CD4-positive, alpha-beta T cell treated with Interleukin-2 at 100 ng/mL for 4 hours (primary cell): ENCODE results near the gene P2RX7.
A peak's percentile ranks its signal among the peaks of the same experiment; 100 is the strongest.

Experiments
- DNase-seq: peaks from one replicate; pipeline ENCODE4 v3.0.0-alpha.2; 2020; ENCODE audit warnings: low spot score

Gene P2RX7

DNA sequence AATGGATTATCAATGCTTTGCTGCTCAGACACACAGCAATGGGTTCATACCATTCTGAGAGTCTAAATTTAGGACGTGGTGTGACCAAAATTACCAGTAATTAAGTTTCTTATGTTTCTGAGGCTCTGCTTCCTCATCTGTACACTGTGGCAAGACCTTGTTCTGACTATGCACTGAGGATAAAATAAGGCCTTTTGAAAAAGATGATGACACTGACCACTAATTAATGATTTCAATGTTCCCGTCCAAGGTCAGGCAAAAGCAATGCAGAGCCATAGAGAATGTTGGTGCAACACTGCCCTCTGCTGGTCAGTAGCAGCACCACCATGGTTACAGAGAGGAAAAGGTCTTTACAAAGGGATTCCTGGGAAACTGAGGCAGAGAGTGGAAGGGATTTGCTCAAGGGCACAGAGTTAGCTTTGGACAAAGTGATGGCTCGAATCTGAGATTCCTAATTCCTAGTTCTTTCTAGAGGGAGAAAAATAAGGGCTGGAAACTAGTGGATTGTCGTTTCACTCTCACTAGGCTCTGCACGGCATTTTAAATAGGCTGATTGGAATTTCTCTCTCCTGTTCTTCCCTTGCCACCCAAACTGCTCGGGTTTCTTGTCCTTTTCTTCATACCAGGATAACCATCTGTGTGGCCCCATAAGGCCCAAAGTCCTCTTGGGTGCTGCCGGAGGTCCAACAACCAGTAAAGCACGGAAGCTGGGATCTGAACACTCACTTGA lies 22.3 kb upstream of the P2RX7 start:
- DNase-seq: peak; percentile 73

DNA sequence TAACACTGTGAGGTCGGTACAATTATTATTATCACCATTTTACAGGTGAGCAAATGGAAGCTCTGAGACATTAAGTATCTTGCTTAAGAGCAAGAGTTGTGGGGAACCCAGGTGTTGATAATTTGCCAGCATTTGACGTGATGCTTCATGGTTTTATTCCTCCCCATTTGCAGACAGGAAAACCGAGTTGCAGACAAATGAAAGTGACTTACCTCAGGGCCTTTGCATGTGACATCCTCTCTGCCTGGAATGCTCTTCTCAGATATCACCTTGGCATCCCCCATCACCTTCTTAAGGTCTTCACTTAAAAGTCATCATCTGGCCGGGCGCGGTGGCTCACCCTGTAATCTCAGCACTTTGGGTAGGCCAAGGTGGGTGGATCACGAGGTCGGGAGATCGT lies 21.0 kb upstream of the P2RX7 start:
- no peak for DNase-seq

DNA sequence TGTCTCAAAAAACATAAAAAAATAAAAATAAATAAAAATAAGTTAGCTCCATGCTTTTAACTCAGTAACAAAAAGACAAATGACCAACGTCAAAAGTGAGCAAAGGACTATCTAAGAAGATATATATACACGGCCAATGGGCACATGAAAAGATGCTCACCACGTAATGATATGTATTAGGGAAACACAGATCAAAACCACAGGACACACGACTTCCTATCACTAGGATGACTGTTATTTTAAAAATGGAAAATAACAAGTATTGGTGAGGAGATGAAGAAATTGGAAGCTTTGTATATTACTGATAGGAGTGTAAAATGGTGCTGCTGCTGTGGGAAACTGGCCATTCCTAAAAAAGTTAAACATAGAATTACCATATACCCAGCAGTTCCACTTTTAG lies 20.2 kb upstream of the P2RX7 start:
- no peak for DNase-seq

DNA sequence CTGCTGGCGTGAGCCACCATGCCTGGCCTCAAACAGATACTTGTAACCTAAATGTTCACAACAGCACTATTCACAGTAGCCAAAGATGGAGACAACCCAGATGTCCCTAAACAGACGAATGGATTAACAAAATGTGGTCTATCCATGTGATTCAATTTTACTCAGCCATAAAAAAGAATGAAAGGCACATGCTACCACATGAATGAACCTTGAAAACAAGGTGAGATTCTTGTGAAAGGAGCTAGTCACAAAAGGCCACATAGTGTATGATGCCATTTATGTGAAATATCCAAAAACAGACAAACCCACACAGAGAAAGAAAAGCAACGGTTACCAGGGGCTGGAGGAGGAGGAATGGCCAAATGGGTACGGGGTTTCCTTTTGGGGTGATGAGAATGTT lies 19.6 kb upstream of the P2RX7 start:
- no peak for DNase-seq

DNA sequence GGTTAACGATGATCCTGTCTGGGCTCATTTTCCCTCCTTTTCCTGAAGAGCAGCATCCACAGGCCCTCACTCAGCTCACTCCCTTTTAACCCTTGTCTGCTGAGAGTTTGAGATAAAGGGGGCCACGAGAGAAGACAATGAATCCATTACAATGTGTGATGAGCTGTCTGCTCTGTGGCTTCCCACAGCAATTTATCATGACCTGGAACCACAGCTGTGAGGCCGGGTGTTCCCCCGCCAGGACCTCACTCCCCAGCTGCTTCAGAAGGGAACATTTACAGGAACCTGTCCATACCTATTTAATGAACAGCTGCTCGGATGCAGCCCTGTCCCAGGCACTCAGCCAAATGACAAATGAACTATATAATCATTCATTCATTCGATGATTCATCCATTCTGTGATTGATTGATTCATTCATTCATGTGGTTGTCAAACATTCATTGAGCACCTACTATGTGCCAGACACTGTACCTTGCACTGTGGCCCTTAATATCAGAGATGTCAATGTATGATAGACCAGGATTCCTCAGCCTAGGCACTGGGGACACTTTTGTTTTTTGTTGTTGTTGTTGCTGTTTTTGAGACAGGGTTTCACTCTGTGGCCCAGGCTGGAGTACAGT lies 18.5 kb upstream of the P2RX7 start:
- DNase-seq: no peak

DNA sequence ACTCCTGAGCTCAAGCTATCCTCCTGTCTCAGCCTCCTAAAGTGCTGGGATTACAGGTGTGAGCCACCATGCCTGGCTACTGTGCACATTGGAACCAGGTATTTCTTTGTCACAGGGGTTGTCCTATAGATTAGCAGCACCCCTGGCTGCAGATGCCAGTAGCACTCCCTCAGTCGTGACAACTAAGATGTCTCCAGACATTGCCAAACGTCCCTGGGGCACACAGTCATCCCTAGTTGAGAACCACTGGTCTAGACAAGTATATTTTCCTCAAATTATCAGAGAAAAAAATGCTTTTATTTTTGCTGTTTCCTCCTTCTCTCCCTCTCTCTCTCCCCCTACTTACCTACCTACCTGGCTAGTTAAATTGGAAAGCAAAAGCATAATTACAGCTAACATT lies 17.9 kb upstream of the P2RX7 start:
- no peak for DNase-seq

DNA sequence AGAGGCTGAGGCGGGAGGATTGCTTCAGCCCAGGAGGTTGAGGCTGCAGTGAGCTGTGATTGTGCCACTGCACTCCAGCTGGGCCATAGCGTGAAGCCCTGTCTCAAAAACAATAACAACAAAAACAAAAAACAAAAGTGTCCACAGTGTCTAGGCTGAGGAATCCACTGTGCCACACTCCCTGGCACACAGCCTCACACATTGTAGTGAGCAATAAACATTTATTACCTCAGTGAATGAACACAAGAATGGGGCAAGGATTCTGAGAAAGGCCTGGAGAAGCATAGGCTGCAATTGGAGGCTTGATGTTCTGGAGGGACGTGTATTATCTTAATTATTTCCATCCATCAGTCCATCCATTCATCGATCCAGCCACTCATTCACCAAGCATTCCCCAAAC lies 17.1 kb upstream of the P2RX7 start:
- DNase-seq: no peak

DNA sequence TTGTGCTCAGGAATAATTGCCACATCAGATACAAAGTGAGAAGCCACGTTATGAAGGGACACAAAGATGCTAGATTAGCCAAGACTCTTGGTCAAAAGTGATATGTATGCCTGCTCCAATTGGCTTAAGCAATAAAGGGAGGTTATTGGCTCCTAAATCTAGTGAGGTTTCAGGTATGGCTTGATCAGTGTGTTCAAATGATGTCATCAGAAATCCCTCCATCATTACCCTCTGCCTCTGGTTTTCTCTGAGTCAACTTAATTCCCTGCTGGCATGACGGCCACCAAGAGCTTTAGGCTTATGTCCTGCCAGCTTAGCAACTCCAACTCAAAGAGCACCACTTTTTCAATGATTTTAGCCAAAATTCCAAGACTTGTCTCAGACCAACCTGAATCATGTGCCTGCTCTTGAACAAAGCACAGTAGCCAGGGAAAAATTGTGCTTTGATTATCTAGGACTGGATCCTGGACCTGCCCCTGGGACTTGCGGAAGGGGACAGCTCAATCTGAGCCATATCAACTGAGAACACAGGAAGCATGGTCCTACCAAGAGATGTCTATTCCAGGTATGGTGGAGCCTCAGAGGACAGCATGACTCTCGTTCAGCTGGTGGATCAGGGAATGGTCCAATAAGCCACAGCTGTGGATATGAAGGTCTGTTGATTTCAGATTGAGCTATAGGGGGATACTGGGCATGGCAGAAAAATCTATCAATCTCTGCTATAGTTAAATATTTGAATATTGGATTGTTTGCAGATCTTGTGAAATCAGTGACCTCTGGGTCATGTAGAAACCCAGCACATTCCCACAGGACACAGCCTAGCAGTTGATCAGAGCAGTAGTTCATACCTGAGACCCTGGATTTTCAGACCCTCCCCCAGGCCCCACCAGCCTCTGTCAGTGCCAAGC lies 16.1 kb upstream of the P2RX7 start:
- DNase-seq: no peak

DNA sequence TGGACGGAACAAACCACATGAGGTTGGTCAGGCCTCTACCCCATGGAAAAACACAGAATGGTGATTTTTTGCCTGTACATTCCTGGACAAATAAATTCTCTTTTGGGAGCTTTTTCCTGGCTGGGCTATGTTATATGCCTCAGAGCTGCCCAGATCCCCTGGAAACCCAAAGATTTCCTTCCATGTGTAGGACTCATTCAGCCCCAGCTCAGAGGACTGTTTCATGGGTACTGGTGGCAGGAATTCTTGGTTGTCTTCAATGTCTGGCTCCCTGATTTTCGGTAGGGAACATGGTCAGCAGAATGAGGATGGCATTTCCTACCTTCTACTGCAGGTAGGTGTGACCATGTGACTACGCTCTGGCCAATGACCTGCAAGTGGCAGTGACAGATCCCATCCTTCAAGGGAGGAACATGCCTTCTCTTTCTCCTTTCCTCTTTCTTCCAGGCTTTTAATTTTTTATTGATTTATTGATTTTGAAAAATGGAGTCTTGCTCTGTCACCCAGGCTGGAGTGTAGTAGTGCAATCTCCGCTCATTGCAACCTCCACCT lies 15.4 kb upstream of the P2RX7 start:
- DNase-seq: no peak

DNA sequence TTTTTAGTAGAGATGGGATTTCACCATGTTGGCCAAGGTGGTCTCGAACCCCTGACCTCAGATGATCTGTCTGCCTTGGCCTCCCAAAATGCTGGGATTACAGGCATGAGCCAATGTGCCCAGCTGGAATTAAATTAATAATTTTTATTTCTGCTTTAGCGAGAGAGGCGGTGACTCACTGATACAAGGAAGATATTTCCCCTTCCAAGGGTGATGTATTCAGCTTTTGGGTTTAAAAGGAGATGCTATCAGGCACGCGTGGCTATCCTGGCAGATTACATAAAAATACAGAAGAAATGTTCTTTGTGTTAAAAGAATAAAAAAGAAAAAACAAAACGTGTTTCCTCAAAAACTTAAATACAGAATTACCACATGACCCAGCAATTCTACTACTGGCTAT lies 12.4 kb upstream of the P2RX7 start:
- DNase-seq: no peak

DNA sequence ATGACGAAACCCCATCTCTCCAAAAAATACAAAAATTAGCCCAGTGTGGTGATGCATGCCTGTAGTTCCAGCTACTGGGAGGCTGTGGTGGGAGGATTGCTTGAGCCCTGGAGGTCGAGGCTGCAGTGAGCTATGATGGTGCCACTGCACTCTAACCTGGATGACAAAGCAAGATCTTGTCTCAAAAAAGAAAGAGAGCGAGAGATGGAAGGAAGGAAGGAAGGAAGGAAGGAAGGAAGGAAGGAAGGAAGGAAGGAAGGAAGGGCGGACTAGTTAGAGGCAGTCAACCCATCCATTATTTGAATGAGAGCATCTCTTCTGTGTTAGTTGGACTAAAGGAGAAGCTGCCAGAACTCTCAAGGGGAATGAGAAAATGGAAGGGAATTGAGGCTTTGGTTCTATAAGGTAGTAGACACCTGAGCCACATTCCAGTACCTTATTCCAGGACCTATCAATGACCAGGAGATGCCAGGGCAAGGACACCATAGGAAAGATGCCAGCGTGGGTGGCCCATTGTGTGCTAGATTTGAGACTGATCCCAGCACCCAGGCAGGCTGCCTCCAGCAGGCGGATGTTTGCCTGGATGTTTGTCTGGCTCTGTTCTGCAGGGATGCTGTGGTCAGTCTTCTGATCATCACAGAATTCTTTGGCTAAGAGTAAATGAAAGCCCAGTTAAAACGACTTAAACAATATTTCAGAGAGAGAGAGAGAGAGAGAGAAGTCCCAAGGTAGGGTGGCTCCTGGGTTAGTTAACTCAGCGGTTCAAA lies 11.5 kb upstream of the P2RX7 start:
- DNase-seq: no peak

DNA sequence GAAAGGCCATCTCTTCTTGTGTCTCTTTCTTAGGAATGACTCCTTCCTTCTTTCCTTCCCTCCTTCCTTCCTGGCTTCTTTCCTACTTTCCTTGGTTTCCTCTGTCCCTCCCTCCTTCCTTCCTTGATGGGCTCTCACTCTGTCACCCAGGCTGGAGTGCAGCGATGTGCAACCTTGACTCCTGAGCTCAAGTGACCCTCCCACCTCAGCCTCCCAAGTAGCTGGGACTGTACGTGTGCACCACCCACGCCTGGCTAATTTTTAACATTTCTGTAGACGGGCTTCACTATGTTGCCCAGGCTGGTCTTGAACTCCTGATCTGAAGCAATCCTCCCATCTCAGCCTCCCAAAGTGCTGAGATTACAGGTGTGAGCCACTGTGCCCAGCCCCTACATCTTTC lies 10.9 kb upstream of the P2RX7 start:
- DNase-seq: no peak

DNA sequence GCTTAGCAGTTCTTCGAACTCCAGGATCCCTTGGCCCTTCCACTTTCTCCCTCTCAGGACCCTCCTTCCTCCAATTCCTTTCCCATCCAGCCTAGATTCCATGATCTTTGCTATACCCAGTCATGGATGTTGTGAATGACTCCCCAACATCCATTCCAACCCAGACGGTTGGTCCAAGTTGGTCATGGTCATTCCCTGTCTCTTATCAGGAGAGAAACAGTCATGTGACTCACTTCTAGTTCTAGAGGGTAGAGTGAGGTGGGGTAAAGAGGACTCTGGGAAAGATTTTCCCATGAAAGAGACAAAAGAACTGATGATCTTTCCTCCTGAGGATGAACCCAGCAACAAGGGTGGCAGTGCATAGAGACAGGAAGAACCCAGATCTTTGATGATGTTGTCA lies 9.2 kb upstream of the P2RX7 start:
- DNase-seq: no peak

DNA sequence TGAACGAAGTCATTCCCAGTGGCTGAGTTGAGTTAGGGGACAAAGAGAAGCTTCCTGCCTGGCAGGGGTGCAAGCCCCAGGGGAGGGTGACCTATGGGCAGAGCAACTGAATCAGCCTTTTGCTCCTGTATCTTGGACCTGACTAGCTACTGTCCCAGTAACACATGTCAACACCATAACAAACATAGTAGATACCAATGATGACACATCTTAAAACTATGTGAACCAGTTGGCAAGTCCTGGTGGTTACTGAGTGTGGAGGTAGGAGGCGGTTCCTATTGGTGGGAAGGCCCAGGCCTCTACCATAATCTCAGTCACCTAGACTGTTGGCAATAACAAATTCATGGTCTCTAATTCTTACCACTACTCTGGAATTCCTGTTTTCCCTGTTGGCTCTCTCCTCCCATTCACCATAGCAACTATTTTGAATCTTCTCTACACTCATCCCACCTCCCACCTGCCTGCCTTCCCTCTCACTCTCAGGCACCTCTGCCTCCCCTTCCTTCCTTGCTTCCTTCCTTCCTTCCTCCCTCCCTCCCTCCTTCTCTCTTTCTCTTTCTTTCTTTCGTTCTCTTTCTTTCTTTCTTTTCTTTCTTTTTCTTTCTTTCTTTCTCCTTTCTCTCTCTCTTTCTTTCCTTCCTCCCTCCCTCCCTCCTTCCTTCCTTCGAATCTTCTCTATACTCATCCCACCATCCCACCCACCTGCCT lies 8.1 kb upstream of the P2RX7 start:
- DNase-seq: peak; percentile 41

DNA sequence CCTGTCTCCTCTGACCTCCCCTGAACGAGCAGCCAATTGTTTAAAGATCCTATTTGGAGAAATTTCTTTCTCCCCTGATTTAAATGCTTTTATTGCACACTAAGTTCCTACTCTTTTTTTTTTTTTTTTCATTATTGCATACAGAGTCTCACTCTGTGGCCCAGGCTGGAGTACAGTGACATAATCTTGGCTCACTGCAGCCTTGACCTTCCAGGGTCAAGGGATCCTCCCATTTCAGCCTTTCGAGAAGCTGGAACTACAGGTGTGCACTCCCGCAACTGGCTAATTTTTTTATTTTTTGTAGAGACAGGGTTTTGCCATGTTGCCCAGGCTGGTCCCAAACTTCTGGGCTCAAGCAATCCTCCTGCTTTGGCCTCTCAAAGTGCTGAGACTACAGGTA lies 5.2 kb upstream of the P2RX7 start:
- no peak for DNase-seq

DNA sequence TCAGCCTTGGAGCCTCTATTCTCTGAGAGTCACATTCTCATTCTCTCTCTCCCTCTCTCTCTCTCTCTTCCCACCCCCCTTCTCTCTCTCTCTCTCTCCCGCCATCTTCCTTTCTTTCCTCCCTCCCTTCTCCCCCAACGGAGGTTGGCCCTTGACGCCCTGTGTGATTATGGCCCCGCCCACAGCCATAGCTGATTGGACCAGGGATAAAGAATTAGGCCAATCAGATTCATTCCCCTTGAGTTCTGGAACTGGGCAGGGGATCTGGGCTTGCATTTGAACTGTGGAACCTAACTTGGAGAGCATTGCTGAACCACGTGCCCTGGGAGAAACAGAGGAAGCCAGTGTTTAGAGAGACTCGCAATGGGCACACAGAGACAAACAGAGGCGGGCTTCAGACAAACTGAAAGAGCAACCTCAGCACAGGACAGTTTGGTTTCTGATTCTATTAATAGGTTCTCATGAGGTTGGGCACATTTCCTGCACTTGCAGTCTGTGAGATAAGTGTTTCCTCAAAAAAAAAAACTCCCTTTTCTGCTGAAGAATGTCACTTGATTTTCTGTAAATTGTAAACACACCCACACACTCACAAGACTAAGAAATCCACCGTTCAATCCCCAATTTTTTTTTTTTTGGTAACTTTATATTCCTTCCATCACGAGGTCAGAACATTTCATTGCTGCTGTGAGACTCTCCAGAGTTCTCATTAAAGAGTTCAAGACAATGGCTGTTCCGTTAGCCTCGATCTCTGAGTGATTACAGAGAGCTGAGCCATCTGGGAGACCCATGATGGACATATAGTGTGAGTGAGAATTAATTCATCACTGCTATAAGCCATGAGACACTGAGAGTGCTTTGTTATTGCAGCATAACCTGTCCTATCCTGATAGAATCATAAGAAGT lies 3.5 kb upstream of the P2RX7 start:
- DNase-seq: peak; percentile 90

DNA sequence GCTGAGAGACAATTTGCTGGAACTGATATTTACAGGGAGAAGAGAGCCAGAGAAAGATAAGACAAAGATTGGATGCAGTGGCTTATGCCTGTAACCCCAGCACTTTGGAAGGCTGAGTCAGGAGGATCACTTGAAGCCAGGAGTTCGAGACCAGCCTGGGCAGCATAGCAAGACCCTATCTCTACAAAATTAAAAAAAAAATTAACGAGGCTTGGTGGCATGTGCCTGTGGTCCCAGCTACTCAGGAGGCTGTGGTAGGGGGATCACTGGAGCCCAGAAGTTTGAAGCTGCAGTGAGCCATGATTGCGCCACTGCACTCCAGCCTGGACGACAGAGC lies 2.9 kb upstream of the P2RX7 start:
- DNase-seq: no peak

DNA sequence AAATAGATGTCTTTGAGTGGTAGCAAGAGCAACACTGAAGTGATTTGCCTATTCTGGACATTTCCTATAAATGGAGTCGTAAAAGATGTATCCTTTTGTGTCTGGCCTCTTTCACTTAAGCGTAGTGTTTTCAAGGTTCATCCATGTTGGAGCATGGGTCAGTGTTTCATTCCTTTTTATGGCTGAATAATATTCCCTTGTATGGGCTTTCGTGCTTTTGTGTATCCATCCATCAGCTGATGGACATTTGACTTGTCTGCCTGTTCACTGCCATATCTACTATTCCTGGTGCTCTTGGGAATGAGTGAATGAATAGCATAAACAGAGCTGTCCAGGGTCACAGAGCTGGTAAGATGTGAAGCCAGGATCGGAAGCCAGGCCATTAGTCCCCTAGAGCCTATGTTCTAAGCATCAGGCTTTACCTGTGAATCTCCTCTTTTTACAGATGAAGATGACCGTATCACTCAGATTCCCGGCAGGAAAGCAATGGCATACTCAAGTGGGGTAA lies 1.8 kb upstream of the P2RX7 start:
- DNase-seq: no peak

DNA sequence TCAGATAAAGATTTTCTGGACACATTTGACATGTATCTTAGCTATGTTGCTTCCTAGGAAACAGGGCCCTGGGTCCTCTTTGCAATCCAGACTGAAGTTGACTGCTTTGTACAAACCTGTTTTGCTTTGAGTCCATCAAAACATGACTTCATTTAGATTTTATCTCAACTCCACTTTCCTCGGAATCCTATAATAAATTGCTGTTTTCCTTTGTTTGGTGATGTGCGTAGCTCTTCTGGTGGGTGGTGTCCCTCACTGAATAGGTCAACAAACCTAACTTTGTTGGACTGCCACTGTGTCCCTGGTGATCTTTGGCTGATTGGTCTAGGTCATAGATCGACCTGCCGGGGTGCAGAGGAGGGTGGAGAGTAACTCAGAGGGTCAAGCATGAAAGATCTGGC lies 735 bp upstream of the P2RX7 start:
- no peak for DNase-seq

DNA sequence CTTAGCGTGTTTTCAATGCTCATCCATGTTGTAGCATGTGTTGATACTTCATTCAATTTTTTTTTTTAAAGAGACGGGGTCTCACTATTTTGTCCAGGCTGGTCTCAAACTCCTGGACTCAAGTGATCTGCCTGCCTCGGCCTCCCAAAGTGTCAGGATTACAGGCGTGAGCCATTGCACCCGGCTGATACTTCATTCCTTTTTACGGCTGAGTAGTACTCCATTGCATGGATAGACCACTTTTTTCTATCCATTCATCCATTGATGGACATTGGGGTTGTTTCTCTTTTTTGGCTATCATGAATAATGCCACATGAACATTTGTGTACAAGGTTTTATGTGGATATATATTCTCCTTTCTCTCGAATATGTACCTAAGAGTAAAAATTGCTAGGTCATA lies 1.2 kb downstream of the P2RX7 start:
- DNase-seq: no peak
